GM06990 (cell line): ENCODE data around the gene KRT78.

Experiments used
- DNase-seq: peaks from one replicate; pipeline ENCODE4 v3.0.0-alpha.2; 2011; ENCODE audit not compliant: insufficient read length; ENCODE audit errors: extremely low read depth
- H3K27me3 ChIP-seq: replicated peaks from 2 replicates; pipeline ENCODE4 v1.6.0; 2011; ENCODE audit warnings: low read length; ENCODE audit not compliant: control insufficient read depth, insufficient read depth
- H3K36me3 ChIP-seq: 2 replicates; pipeline ENCODE4 v1.5.1; 2011; ENCODE audit warnings: low read length; ENCODE audit not compliant: control insufficient read depth, insufficient read depth
- H3K4me3 ChIP-seq: replicated peaks from 2 replicates; pipeline ENCODE4 v1.5.1; 2011; ENCODE audit warnings: low read depth, mild to moderate bottlenecking, control low read depth, low read length
- CTCF ChIP-seq: IDR thresholded peaks from 2 replicates; pipeline ENCODE4 v1.5.1; 2011; ENCODE audit warnings: low read length, control low read depth, mild to moderate bottlenecking, inconsistent platforms; ENCODE audit not compliant: insufficient read depth, poor library complexity, severe bottlenecking

The KRT78 gene

GRCh38 chr12:52813885-52814709 lies 34.7 kb downstream of the KRT78 start, which contains the start of gene KRT4:
Gene KRT4 (minus strand): TSS chr12:52814116. CDS start chr12:52814058, 58 bp downstream.
- Histone ChIP-seq H3K27me3 (no peaks in the 10 kb centered on the region; the same call in 1 of the 2 replicates), H3K4me3 (no peak within 1 kb of the TSS), H3K36me3 (no peaks in the 10 kb centered on the region)
- DNase-seq: no peak
- TF ChIP-seq CTCF: no peak

DNA sequence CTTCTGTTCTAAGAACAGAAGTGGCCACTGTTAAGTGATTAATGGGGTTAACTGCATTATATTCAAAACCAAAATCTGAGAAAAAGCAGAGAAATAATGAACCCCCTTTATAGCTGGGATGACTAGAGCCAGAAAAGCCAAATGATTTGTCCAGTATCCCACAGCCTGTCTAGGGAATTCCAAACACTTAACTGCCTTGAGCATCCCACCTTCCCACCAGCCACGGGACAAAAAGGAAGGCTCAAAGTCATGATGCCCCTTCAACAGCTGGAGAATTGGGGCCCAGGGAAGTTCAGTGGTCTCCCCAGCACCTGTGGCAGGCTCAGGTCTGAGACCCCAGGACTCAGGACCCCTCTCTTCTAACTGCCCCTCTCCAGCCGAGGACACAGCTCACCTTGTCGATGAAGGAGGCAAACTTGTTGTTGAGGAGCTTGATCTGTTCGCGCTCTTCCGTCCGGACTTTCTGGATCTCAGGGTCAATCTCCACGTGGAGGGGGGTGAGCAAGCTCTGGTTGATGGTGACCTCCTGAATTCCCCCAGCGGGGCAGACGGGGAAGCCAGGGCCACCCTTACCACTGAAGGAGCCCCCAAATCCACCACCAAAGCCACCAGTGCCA lies 35.5 kb downstream of the KRT78 start:
- no peak for TF ChIP-seq CTCF
- Histone ChIP-seq H3K4me3 (no peak overlapping the region), H3K36me3 (no peaks in the 10 kb centered on the region), H3K27me3 (no peaks in the 10 kb centered on the region; the same call in 1 of the 2 replicates)
- no peak for DNase-seq

DNA sequence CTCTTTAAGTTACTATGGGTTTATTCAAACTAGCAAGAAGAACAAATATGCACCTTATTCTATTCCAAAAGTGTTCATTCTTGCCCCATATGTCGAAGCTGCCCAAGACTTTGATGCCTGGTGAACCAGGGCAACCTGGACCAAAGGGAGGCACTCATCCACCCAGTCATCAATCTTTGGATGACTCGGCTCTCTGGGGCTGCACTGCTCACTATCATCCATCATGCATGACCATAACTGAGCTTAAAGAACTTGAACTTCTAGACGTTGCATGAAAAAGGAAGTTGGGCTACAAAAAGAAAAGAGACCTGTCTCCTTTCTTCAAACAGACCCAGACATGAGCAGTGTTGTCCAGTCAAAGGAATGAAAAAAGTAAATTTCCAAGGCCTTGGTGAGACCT lies 36.0 kb downstream of the KRT78 start:
- H3K4me3 ChIP-seq: no peak overlapping the region
- no peak for TF ChIP-seq CTCF
- no peaks in the 10 kb centered on the region; the same call in 1 of the 2 replicates for H3K27me3 ChIP-seq
- DNase-seq: no peak
- no peaks in the 10 kb centered on the region for H3K36me3 ChIP-seq

DNA sequence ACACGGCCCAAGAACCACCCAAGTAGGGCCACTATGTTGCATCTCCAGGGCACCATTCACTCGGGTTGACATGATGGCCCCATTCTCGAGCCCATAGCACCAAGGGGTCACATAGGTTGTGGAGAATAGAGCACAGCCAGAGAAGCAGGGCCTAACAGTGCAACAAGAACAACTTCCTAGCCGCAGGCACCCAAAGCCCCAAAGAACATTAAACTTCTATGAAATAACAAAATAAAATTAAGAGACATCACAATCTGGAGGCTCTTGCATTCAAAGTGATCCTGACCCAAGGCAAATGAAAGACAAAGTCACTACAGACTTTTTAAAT lies 36.8 kb downstream of the KRT78 start:
- no peak for DNase-seq
- Histone ChIP-seq H3K36me3 (no peaks in the 10 kb centered on the region), H3K27me3 (no peaks in the 10 kb centered on the region; the same call in 1 of the 2 replicates), H3K4me3 (no peak overlapping the region)
- no peak for TF ChIP-seq CTCF

DNA sequence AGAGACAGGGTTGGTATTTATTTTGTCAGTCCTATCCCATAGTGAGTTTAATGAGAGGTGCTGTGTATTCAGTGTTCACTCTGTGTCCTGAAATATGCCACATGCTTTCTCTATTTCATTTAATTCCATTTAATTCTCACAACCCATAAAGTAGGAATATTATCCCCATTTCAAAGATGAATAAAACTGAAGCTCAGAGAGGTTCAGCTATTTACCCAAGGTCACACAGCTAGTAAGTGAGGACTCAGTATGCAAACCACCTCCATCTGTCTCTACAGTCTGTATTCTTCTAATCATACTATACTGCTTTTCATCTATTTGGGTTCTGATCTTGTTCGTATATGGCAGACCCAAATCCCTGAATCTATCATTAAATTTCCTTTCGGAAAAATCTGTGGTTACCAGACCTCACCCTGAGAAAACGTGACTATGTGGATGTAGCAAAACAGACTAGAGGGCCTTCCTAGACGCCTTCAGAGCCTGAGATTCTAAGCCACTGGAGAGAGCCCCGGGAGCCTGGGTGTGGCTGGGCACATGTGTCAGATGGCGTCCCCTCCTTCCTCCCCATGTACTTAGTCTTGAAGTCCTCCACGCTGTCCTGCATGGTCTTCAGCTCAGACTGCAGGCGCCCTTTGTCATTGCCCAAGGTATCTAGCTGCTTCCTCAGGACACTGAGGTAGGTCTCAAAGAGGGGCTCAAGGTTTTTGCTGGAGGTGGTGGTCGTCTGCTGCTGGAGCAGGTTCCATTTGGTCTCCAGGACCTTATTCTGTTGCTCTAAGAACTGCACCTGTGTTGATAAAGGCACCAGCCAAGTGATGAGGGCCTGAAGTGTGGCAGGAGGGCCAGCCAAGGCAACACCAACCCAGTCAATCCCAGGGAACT lies 37.4 kb downstream of the KRT78 start:
- H3K4me3 ChIP-seq: no peak overlapping the region
- H3K36me3 ChIP-seq: no peaks in the 10 kb centered on the region
- DNase-seq: no peak
- H3K27me3 ChIP-seq: no peaks in the 10 kb centered on the region; the same call in 1 of the 2 replicates
- TF ChIP-seq CTCF: no peak
